GM18858 (cell line): ENCODE results near the gene MOCS1.
"Not testable (repeated sequence)": the region's sequence is repeated elsewhere in the genome, so short reads cannot be mapped to it uniquely, and the experiment has no call there.

Experiments used
- ATAC-seq: cut with Tn5 transposase; IDR thresholded peaks from one replicate; pipeline ENCODE4 v1.9.1; 2021; ENCODE audit not compliant: unreplicated experiment

Gene MOCS1

DNA sequence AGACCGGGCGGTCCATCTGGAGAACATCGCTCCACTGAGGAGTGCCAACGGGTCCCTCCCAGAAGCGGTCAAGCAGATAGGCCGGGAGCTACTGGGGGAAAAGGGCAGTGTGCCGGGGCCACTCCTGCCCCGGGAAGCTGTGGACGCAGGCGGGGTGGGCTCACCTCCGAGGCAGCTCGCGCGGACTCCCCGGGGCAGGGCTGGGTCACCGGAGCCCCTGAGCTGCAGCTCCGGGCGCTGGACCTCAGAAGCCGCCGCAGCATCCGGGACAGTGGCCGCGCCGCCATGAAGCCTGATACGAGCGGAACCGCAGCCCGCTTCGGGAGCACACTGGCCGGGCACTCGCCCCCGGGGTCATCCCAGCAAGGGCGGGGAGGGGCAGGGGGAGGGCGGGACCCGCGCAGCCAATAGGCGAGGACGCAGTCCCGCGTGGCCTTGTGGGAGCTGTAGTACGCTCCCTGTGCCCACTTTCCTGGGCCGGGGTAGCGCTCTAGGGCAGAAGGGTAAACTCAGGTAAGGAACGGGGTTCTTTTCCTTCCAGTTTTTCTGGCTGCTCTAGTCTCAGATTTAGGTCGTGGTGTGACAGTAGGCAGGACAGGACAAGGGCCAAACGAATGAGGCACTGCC, at the start of gene MOCS1:
Gene MOCS1, minus strand, starts transcription at position 332 of the 627 bp plus-strand sequence. Its CDS starts 45 bp downstream, at position 287.
- no peak for ATAC-seq

DNA sequence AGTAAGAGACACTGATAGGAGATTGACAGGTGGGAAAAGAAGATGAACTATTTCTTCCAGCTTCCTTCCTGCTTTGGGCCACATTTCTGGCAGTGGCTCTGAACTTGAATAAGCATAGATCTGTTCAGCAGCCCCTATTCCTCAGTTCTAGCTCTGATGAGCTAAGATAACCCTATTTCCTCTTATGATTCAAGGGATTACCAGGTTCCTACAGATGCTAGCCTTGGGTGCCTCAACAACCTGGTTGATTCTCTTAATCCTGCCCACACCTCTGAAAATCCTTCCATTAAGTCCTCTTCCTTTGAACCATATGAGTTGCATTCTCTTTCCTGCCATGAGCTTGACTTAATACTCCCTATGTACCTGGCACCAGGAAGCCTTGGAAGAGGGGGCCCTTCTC, 49.8 kb upstream of the MOCS1 start:
- ATAC-seq: no peak

DNA sequence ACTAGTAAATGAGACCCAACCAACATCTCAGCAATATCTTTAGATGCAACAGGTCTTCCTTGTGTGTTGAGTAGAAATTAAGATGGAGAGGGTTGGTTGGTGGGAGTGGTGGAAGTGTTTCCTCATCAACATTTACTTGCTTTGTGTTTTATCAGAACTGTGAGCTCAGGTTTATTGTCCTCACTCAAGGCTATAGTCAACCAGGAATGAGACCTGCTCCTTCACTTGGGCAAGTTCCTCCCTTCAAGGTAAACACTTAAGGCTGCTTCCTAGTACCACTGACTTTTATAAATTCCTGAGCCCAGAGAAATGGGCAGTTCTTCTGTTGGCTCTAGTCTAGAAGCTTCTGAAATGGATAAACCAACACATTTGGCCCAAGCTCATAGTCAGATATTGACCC, 48.9 kb upstream of the MOCS1 start:
- no peak for ATAC-seq

- ATAC-seq: no peak
Observed at GRCh38 chr6:39982720-39983119, 48.5 kb upstream of the MOCS1 start.

DNA sequence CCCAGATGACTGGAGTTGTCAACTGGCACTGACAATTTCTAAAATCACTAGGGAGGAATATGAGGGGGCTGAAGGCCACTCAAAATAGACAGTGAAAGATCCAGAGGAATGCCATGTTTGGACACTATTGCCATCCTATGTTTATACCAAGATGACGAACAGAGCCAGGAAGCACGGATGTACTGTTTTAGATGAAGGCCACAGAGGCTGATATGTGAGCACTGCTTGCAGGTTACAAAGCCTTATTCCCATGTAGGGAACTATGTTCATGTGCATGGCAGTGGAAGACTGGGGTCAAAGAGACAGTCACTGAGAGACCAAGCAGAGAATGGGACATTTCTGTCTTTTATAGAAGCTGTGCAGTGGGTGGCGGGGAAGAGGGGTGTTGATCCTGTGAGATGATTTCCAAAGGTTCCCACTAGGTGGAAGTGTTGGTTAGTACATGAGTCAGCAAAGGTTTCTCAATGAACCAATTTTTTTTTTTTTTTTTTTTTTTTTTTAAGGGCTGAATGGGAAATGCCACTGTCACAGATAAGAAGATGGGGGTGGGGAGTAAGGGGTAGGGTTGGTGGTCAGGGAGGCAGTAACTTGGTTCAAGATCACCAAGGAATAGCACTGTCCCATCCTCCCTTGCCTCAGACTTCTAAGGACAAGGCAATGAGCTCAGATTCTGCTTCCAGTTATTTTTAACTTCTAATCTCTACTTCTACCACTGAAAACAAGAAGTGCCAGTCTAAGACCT, 46.7 kb upstream of the MOCS1 start:
- no peak for ATAC-seq

GRCh38 chr6:39979461-39980328, 45.4 kb upstream of the MOCS1 start:
- ATAC-seq: no peak

GRCh38 chr6:39978240-39978639, 44.0 kb upstream of the MOCS1 start:
- no peak for ATAC-seq

GRCh38 chr6:39973661-39974060, 39.4 kb upstream of the MOCS1 start:
- ATAC-seq: no peak

- not testable (repeated sequence) for ATAC-seq
Observed at GRCh38 chr6:39972717-39973116, 38.5 kb upstream of the MOCS1 start.

- ATAC-seq: not testable (repeated sequence)
Observed at GRCh38 chr6:39971131-39971530, 36.9 kb upstream of the MOCS1 start.

- ATAC-seq: no peak
Observed at GRCh38 chr6:39965751-39966150, 31.5 kb upstream of the MOCS1 start.

GRCh38 chr6:39964530-39964929, 30.3 kb upstream of the MOCS1 start:
- no peak for ATAC-seq

- no peak for ATAC-seq
Observed at GRCh38 chr6:39964094-39964493, 29.8 kb upstream of the MOCS1 start.

DNA sequence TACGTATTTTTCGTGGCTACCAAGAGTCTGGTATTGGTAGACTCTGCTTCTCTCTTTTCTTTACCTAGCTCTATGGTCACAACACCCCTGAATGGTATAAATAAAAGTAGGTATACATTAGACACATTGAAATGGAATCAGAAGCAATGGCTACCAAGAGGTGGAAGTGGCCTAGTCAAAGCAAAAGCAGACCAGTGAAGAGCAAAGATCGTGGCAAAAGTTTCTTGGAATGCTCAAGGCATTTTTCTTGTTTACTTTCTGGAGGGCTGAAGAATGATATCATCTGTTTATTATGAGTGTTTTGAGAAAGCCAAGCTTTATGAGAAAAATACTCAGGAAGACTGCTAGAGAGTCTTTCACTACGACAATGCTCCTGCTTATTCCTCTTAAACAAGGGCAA, 28.6 kb upstream of the MOCS1 start:
- ATAC-seq: no peak

- no peak for ATAC-seq
Observed at GRCh38 chr6:39961178-39961577, 26.9 kb upstream of the MOCS1 start.

GRCh38 chr6:39958947-39959346, 24.7 kb upstream of the MOCS1 start:
- no peak for ATAC-seq

- no peak for ATAC-seq
Observed at GRCh38 chr6:39956936-39957335, 22.7 kb upstream of the MOCS1 start.

DNA sequence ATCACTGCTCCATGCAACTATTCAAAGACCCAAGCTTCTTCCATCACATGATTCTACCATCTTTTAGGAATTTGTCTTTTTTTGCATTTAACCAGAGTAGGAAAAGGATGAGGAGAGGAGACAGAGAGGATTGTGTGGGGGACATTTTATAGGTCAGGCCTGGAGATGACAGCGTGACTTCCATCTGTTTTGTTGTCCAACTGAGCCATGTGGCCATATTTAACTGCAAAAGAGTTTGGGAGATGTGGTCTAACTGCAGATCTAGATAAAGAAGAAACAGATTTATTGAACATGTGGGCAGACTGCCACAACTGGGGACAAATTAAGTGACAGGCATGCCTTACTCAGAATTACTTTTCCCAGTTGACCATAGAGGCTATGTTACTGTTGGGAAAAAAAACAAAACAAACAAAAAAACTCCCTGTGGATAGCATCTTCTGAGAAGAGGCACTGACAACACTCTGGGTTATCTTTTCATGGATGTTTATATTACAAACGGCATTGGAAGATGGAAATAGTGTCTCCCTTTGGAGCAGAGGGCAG, 18.9 kb upstream of the MOCS1 start:
- no peak for ATAC-seq

GRCh38 chr6:39952167-39952566, 17.9 kb upstream of the MOCS1 start:
- ATAC-seq: no peak

DNA sequence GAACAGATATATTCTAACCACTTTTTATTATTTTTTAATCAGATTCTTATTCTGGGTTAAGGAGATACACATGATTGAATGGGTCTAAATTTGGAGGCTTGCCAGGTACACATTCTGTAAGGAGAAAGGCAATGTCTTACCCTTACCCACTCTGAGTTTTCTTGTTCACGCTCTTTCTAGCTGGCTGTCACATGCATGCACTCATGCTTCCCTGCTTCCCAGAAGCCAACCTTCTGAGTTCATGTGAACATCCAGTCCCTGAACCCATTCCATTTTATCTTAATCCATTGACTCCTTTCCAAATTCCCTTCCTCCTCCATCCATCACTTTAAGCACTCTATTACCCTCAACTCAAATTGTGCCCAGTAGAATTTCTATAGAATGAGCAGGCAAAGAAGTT, 17.5 kb upstream of the MOCS1 start:
- no peak for ATAC-seq

GRCh38 chr6:39951191-39951590, 16.9 kb upstream of the MOCS1 start:
- ATAC-seq: no peak
